ENCODE data around the gene INSR.
A peak's percentile ranks its signal among the peaks of the same experiment; 100 is the strongest.
"Not testable (repeated sequence)": the region's sequence is repeated elsewhere in the genome, so short reads cannot be mapped to it uniquely, and the experiment has no call there.

The INSR gene

DNA sequence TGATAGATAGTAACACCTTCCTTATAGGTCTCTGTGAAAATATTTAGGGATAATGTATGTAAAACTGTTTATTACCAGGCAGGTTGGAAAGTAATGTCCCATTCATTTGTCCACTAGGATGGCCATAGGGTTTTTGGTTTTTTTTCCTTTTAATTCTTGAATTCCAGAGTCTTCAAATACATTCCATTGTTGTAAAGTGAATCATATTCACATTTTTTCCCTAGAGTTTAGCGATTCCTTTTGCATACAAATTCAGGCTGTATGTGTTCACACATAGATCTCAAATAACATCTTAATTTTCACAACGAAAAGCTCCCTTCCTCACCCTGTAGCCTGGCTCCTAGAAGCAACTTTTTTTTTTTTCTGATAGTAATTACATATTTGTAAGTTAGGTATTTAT, 226.5 kb downstream of the INSR start:
- peak; percentile 2 for DNase-seq (ENCODE audit: low read depth)
- TF ChIP-seq, protein P1, sequence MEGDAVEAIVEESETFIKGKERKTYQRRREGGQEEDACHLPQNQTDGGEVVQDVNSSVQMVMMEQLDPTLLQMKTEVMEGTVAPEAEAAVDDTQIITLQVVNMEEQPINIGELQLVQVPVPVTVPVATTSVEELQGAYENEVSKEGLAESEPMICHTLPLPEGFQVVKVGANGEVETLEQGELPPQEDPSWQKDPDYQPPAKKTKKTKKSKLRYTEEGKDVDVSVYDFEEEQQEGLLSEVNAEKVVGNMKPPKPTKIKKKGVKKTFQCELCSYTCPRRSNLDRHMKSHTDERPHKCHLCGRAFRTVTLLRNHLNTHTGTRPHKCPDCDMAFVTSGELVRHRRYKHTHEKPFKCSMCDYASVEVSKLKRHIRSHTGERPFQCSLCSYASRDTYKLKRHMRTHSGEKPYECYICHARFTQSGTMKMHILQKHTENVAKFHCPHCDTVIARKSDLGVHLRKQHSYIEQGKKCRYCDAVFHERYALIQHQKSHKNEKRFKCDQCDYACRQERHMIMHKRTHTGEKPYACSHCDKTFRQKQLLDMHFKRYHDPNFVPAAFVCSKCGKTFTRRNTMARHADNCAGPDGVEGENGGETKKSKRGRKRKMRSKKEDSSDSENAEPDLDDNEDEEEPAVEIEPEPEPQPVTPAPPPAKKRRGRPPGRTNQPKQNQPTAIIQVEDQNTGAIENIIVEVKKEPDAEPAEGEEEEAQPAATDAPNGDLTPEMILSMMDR (conservative IDR thresholded peaks at IDR 0.05; ENCODE audit: low read depth, low read length) = no peak

GRCh38 chr19:7067122-7067521, 227.1 kb downstream of the INSR start:
- TF ChIP-seq, protein P1 (conservative IDR thresholded peaks at IDR 0.05; ENCODE audit: low read depth, low read length) = peak; percentile 34
- H3K4me3 ChIP-seq (ENCODE audit: low read length); DNase-seq (ENCODE audit: low read depth): not testable (repeated sequence)

More for the DNA sequence above, 226.5 kb downstream of the INSR start:
- H3K4me3 ChIP-seq (ENCODE audit: low read length) = no peak overlapping the region

DNA sequence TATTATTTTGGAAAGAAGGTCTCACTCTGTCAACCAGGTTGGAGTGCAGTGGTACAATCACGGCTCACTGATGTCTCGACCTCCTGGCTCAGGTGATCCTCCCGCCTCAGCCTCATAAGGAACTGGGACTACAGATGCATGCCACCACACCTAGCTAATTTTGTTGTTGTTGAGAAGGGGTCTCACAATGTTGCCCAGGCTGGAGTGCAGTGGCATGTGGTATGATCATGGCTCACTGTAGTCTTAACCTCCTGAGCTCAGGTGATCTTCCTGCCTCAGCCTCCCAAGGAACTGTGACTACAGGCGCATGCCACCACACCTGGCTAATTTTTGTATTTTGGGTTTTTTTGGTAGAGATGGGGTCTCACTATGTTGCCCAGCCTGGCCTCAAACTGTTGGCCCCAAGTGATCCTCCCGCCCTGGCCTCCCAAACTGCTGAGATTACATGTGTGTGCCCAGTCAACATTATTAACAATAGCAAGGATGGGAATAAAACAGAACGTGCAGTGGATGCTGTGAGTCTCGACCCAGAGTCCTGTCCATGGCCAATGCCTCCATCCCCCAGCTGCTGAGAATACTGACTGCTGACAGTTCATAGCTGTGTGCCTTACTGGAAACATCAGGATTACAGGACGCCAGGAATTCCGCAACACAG, 230.3 kb downstream of the INSR start:
- DNase-seq (ENCODE audit: low read depth) = no peak
- TF ChIP-seq, protein P1 (conservative IDR thresholded peaks at IDR 0.05; ENCODE audit: low read depth, low read length) = no peak

DNA sequence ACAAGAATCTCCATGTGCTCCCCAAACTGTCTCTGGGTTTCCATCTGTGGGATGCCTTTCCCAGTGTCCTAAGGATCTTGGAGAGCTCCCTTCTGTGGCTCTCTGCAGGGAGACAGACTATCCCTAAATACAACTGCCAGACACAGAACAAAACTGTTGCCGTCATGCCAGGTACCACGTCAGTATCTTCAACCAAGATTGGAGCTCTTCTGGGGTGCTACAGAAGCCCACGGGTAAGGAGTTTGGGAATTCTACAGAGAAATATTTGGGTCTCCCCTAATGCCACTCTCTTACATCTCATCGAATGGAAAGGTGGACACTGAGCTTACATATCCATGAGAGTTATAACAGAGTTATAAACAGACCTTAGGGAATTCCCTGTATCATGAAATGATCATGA, 230.9 kb downstream of the INSR start:
- TF ChIP-seq, protein P1 (conservative IDR thresholded peaks at IDR 0.05; ENCODE audit: low read depth, low read length) = no peak
- no peak for DNase-seq (ENCODE audit: low read depth)

More for the DNA sequence above, 230.3 kb downstream of the INSR start:
- H3K4me3 ChIP-seq (ENCODE audit: low read length) = no peak overlapping the region

More for the DNA sequence above, 230.9 kb downstream of the INSR start:
- H3K4me3 ChIP-seq (ENCODE audit: low read length) = no peak overlapping the region

Measured in retinal pigment epithelial cell (primary cell).